HG02798 (cell line): ENCODE data around the gene MAPK4.

Experiments
- ATAC-seq: cut with Tn5 transposase; IDR thresholded peaks from one replicate; pipeline ENCODE4 v1.9.1; 2021; ENCODE audit warnings: mild to moderate bottlenecking; ENCODE audit not compliant: unreplicated experiment, poor library complexity

MAPK4 gene

DNA sequence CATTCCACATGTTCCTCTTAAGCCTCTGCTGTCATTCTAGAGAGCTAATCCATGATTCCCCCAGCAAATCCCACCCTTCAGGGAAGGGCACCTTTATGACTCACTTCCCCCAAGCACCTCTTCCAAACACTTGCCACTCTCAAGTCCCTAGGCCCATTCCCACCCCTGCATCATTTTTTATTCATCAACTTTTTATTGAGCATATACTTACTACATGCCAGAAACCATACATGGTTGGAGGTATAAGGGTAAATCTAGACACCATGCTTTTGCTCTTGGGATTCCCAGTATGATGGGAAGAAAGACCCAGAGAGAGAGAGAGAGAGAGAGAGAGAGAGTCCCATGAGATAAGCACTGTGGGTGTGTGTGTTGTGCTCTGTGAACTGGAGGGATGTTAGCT lies 87.9 kb downstream of the MAPK4 start:
- ATAC-seq, result no peak

DNA sequence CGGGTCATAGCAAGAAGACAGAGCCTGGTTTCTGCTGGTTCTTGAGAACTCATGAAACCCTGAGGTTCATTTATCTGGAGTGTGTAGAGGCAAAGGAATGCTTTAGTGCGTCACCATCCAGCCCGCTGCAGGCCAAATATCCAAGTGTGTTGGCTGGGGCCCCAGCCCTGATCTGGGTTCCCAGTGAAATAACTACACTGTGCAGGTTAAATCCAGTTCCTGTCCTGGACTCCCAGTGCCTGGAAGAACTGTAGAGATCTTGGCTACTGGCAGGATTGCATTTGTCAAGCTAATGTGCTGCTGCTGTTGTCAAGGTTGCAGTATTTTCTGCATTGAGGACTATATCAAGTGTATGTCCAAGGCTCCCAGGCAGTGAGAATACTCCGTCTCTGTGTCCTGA lies 89.9 kb downstream of the MAPK4 start:
- ATAC-seq, result no peak

GRCh38 chr18:50651334-50651733 lies 91.4 kb downstream of the MAPK4 start:
- ATAC-seq, result no peak

DNA sequence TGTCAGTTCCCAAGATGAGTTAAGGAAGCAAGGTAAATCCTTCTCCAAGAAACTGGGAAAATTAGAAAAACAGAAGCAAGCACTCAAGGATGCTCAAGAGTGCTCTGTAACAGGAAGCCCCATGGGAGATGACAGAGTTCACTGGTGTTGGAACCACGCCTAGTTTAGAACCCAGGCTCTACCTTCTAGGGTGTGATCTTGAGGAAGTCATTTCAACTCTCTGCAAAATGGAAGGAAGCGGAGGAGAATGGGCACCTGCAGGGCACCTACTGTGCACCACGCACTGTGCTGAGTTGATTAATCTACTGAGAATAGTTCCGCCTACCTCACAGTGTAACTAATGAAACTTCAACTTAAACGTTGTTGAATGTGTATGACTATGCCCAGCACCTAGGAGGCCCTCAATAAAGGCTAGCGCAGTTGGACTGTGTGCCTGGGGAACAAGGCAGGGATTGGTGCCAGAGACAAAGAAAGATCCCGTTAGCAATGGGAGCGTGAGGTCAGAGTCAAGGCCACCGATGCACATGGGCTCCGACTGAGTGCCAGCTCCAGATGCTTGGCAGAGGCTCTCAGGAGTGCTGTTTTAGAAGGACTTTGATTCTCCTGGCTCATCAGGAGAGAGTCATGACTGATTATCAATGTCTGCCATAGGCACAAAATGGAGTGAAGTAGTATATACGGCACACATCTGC lies 93.7 kb downstream of the MAPK4 start:
- ATAC-seq, result no peak

DNA sequence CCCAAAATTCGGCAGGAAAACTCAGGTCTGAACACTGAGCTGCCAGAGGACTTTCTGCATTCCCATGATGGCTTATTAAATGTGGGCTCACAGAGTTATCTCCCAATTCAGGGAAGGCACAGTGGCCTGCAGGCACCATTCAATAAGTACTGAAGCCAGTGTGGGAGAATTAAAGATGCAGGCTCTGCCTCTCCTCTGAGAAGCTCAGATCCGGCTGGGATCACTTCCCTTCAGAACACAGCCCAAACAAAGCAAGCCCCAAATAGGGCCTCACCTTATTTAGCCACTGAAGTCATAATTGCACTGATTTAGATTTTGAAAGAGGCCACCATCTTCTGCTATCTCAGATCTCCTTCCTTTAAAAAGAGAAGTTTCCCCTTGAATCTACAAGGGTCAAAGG lies 94.3 kb downstream of the MAPK4 start:
- no peak for ATAC-seq

GRCh38 chr18:50654658-50655550 lies 95.0 kb downstream of the MAPK4 start:
- no peak for ATAC-seq

- ATAC-seq, result no peak
These were observed 96.5 kb downstream of the MAPK4 start for GRCh38 chr18:50656396-50656795.

- no peak for ATAC-seq
These were observed 97.1 kb downstream of the MAPK4 start for GRCh38 chr18:50656841-50657470.

DNA sequence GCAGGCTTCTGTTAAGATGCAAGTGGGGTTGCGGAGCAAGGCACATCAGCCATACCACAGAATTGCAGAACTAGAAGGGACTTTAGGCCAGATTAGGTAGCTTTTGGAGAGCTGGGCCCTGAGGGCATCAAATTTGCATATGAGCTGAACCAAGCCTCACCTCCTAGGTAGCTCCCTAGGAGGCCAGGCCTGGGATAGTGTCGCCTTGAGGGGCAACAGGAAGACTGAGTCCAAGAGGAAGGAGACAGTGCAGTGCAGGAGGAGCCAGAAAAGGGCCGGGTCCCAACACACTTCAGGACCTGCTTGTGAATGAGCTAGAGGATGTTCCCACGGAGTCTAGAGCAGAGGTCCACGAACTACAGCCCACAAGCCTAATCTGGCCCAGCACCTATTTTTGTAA lies 98.7 kb downstream of the MAPK4 start:
- no peak for ATAC-seq

- no peak for ATAC-seq
These were observed 99.5 kb downstream of the MAPK4 start for GRCh38 chr18:50659091-50660003.

DNA sequence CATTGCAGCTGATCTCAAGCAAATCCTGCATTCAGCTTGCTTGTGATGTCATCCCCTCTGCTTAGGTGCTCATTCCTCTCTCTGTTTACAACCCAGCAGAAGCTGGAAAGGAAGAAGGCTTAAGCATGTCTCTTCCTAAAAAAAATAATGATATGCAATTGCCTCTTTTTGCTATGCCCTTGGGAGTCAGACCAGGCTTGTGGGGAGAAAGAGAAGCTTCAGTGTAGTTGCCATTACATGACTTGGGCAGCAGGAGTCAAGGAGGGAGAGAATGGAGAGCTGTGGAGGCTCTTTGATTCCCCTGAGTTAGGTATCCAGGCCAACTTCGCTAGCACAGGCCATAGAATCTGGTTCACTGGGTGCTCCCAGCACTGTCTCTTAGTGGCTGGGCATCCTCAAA lies 101.1 kb downstream of the MAPK4 start:
- no peak for ATAC-seq

DNA sequence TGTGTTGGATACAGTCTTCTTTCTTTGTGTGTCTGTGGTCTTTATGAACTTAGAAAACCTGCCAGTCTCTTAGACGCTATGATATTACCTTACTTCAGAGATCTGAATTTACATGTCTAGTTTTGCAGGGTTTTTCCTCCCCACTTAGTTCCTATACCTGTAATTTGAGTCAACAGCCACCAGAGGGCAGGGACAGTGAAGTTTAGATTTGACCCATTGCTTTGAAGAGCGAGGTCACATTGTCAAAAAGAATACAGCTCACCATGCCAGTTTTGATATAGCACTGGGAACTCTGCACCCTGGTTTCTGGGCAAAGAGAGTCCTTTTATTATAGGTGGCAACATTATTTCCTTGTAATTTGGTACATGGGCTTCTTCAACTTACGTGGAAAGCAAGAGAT lies 102.3 kb downstream of the MAPK4 start:
- no peak for ATAC-seq

GRCh38 chr18:50662775-50663383 lies 103.0 kb downstream of the MAPK4 start:
- ATAC-seq, result no peak

DNA sequence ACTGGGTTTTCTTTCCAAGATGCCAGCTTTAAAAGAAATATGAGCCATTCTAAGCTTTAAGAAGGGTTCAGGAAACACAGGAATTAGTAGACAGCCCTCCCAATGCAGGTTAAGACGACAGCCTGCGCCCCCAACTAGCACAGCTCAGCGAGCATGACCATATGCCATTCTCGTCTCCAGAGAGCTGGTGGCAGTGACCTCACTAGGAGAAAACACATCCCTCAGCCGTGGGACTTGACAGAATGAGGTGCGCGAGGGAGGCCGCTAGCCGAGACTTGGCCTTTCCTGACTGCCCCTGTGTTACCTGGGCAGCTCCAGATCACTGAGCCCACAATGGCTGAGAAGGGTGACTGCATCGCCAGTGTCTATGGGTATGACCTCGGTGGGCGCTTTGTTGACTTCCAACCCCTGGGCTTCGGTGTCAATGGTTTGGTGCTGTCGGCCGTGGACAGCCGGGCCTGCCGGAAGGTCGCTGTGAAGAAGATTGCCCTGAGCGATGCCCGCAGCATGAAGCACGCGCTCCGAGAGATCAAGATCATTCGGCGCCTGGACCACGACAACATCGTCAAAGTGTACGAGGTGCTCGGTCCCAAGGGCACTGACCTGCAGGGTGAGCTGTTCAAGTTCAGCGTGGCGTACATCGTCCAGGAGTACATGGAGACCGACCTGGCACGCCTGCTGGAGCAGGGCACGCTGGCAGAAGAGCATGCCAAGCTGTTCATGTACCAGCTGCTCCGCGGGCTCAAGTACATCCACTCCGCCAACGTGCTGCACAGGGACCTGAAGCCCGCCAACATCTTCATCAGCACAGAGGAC lies 103.9 kb downstream of the MAPK4 start:
- ATAC-seq, result no peak

DNA sequence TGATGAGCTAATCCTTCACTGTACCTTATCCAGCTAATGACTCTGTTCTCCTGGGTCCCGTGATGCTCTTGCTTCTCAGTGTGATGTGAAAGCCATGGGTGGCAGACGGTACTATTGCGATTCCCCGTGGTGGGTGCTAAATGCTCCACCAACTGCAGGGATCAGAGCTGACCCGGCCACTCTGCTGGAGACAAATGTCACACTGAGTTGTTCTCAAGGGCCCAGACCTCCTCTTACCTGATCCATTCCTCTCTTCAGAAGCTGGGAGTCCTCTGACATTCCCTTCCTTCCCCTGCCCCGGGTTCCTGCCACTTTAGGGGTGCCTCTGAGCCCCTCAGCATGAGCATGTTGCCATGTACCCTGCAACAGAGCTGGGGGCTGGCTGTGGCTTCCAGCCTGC lies 105.1 kb downstream of the MAPK4 start:
- ATAC-seq, result no peak

- ATAC-seq, result no peak
These were observed 105.6 kb downstream of the MAPK4 start for GRCh38 chr18:50665519-50665918.

DNA sequence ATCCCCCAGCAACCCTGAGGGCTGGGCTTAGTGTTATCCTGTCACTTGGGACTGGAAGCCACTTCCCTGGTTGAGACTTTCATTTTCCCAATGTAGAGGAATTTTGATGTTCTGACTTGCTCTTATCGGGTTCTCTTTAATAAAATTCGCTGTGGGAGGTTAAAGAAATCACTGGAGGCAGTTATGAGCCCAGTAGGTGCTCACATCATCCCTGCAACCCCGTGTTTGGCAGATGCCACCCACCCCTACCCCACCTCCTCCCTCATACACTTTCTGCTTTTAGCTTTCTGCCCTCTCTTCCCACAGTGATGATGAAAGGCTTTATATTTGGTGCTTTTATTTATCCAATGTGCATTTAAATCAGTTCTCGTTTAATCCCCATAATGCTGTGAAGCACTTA lies 106.6 kb downstream of the MAPK4 start:
- ATAC-seq, result no peak

- ATAC-seq, result no peak
These were observed 111.5 kb downstream of the MAPK4 start for GRCh38 chr18:50671376-50671775.
